ENCODE measurements around the gene HOXC9. TPM values are rescaled to one million over a fixed set of nuclear protein-coding genes. Genes with fewer than 3 reads are reported as not detected.

The HOXC9 gene
- total RNA-seq, 1 experiment from 2014 or later: not detected

- no peak overlapping the region for H3K4me3 Mint-ChIP-seq
- peaks cover 97% of the 10 kb centered on the region for H3K27me3 ChIP-seq (ENCODE audit: insufficient read depth, low read length)
Observed at GRCh38 chr12:54031480-54031879, 31.5 kb downstream of the HOXC9 start.

More at GRCh38 chr12:54031480-54031879, 31.5 kb downstream of the HOXC9 start:
- no peak overlapping the region for H3T11ph ChIP-seq (ENCODE audit: low read length)
- no peak overlapping the region for H4K91ac ChIP-seq (ENCODE audit: insufficient read length, low read depth, low read length)
- Mint-ChIP-seq H3K4me1 (peaks cover 17 to 25% of the 10 kb centered on the region in 2 experiments), H3K27ac (no peak overlapping the region), H3K27me3 (ENCODE audit: low read depth) (peaks cover 99% of the 10 kb centered on the region), H3K9me3 (peaks cover 2 to 9% of the 10 kb centered on the region in 2 experiments; a peak in 2 of 5 replicates), H3K36me3 (ENCODE audit: insufficient read depth in 1 of 3, low read depth in 3 of 3) (peaks cover 0 to 6% (median 0%) of the 10 kb centered on the region in 3 experiments; a peak in 2 of 7 replicates)
- H3K9ac ChIP-seq (ENCODE audit: extremely low read depth, insufficient read length, low read length): no peak overlapping the region
- no peaks in the 10 kb centered on the region for H3K9me3 ChIP-seq (ENCODE audit: control insufficient read depth, low read depth, low read length)
- H3K4ac ChIP-seq (ENCODE audit: low read depth, low read length): no peak overlapping the region
- H3K79me2 ChIP-seq (ENCODE audit: insufficient read depth, low read length): no peaks in the 10 kb centered on the region
- no peaks in the 10 kb centered on the region for H3K4me1 ChIP-seq (ENCODE audit: insufficient read depth, low read length)
- no peaks in the 10 kb centered on the region for H3K23me2 ChIP-seq (ENCODE audit: insufficient read length, low read depth, low read length, poor library complexity, severe bottlenecking)
- no peak overlapping the region for H3K23ac ChIP-seq (ENCODE audit: insufficient read length, low read depth, low read length)
- H3K27ac ChIP-seq (ENCODE audit: insufficient read length, low read depth, low read length): no peak overlapping the region
- TF ChIP-seq, protein P1, sequence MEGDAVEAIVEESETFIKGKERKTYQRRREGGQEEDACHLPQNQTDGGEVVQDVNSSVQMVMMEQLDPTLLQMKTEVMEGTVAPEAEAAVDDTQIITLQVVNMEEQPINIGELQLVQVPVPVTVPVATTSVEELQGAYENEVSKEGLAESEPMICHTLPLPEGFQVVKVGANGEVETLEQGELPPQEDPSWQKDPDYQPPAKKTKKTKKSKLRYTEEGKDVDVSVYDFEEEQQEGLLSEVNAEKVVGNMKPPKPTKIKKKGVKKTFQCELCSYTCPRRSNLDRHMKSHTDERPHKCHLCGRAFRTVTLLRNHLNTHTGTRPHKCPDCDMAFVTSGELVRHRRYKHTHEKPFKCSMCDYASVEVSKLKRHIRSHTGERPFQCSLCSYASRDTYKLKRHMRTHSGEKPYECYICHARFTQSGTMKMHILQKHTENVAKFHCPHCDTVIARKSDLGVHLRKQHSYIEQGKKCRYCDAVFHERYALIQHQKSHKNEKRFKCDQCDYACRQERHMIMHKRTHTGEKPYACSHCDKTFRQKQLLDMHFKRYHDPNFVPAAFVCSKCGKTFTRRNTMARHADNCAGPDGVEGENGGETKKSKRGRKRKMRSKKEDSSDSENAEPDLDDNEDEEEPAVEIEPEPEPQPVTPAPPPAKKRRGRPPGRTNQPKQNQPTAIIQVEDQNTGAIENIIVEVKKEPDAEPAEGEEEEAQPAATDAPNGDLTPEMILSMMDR (conservative IDR thresholded peaks at IDR 0.05): no peak
- H3K79me1 ChIP-seq (ENCODE audit: insufficient read depth, low read depth, low read length, poor library complexity, severe bottlenecking): no peaks in the 10 kb centered on the region
- no peak overlapping the region for H3K4me2 ChIP-seq (ENCODE audit: insufficient read depth, insufficient read length, low read length)
- no peak overlapping the region for H2AK5ac ChIP-seq (ENCODE audit: insufficient read length, low read length)
- H3K56ac ChIP-seq (ENCODE audit: insufficient read length, low read depth, low read length): no peak overlapping the region
- no peak overlapping the region for H4K8ac ChIP-seq (replicated peaks; ENCODE audit: insufficient read length, low read depth, low read length)
- H2AFZ ChIP-seq (ENCODE audit: low read length): no peak overlapping the region
- no peak overlapping the region for H4K5ac ChIP-seq (ENCODE audit: insufficient read length, low read depth, low read length)
- no peak overlapping the region for H2BK5ac ChIP-seq (ENCODE audit: insufficient read length, low read length)
- H3K18ac ChIP-seq (ENCODE audit: insufficient read length, low read depth, low read length): no peak overlapping the region
- H2BK12ac ChIP-seq (ENCODE audit: insufficient read length, low read depth, low read length): no peak overlapping the region
- no peak overlapping the region for H3K14ac ChIP-seq (ENCODE audit: insufficient read depth, low read length)
- no peak overlapping the region for H2BK20ac ChIP-seq (ENCODE audit: low read depth, low read length, poor library complexity, severe bottlenecking)
- no peak overlapping the region for H2BK15ac ChIP-seq (ENCODE audit: low read depth, low read length)
- H4K20me1 ChIP-seq (ENCODE audit: control insufficient read depth, insufficient read depth, insufficient read length): no peaks in the 10 kb centered on the region
- WGBS (ENCODE audit: extremely low coverage, insufficient read length, low lambda C conversion rate): no CpG with 5 or more reads among the region's 16 CpGs
- DNase-seq: no peak
- H2BK120ac ChIP-seq (ENCODE audit: low read depth, low read length, poor library complexity, severe bottlenecking): no peak overlapping the region
